BLaER1 treated with 17β-estradiol and CSF1 and Interleukin-3, amounts not matched to agents 10 nM and 100 nM (cell line): ENCODE results near the gene WDR93.
A peak's percentile ranks its signal among the peaks of the same experiment; 100 is the strongest.

Source experiments
- H3K27ac ChIP-seq, 11 experiments: shearing (Covaris generic); formaldehyde crosslinking; 2 replicates each; pipeline ENCODE4 v1.8.1; 2022
- H3K27me3 ChIP-seq, 11 experiments: shearing (Covaris generic); formaldehyde crosslinking; 2 replicates each; pipeline ENCODE4 v1.8.1; 2022
- H3K36me3 ChIP-seq, 11 experiments: shearing (Covaris generic); formaldehyde crosslinking; 2 replicates each; pipeline ENCODE4 v1.8.1; 2022
- H3K4me1 ChIP-seq, 10 experiments: shearing (Covaris generic); formaldehyde crosslinking; 2 replicates each; pipeline ENCODE4 v1.8.1; 2022
- H3K4me2 ChIP-seq, 11 experiments: shearing (Covaris generic); formaldehyde crosslinking; 2 replicates each; pipeline ENCODE4 v1.8.1; 2022
- H3K4me3 ChIP-seq, 10 experiments: shearing (Covaris generic); formaldehyde crosslinking; 2 replicates each; pipeline ENCODE4 v1.8.1; 2022
- H3K9ac ChIP-seq, 11 experiments: shearing (Covaris generic); formaldehyde crosslinking; 2 replicates each; pipeline ENCODE4 v1.8.1; 2022
- H3K9me3 ChIP-seq, 11 experiments: shearing (Covaris generic); formaldehyde crosslinking; replicated peaks in 1 of 11; 2 replicates each; pipeline ENCODE4 v1.8.1; 2022
- H4K20me1 ChIP-seq, 11 experiments: shearing (Covaris generic); formaldehyde crosslinking; 2 replicates each; pipeline ENCODE4 v1.8.1; 2022
- Cebpa-rat ChIP-seq, 11 experiments: shearing (Covaris generic); IDR thresholded peaks; 2 replicates each; pipeline ENCODE4 v1.8.1; 2022

The WDR93 gene

GRCh38 chr15:89772932-89773583 is 82.4 kb downstream of the WDR93 start:
- H3K4me3 ChIP-seq: no peak overlapping the region
- H4K20me1 ChIP-seq: peaks cover 0 to 5% (median 0%) of the 10 kb centered on the region in 11 experiments; a peak in 1 of 22 replicates
- no peaks in the 10 kb centered on the region for H3K36me3 ChIP-seq
- no peak overlapping the region for H3K4me2 ChIP-seq
- H3K4me1 ChIP-seq: peaks cover 21 to 25% (median 23%) of the 10 kb centered on the region in 10 experiments
- H3K9me3 ChIP-seq: no peaks in the 10 kb centered on the region
- no peak for TF ChIP-seq Cebpa-rat (IDR thresholded peaks at IDR 0.05)
- H3K9ac ChIP-seq: no peak overlapping the region
- H3K27ac ChIP-seq: no peak overlapping the region
- H3K27me3 ChIP-seq: peaks cover 20 to 28% (median 26%) of the 10 kb centered on the region in 11 experiments

- Histone ChIP-seq H3K27ac (no peak overlapping the region), H3K36me3 (no peaks in the 10 kb centered on the region), H3K4me3 (no peak overlapping the region), H3K4me1 (peaks cover 25 to 39% (median 27%) of the 10 kb centered on the region in 10 experiments), H3K27me3 (peaks cover 20 to 36% (median 28%) of the 10 kb centered on the region in 11 experiments), H3K9me3 (no peaks in the 10 kb centered on the region), H4K20me1 (peaks cover 0 to 5% (median 0%) of the 10 kb centered on the region in 11 experiments; a peak in 1 of 22 replicates), H3K9ac (no peak overlapping the region), H3K4me2 (no peak overlapping the region)
- no peak for TF ChIP-seq Cebpa-rat (IDR thresholded peaks at IDR 0.05)
Observed at GRCh38 chr15:89774492-89774891, 83.9 kb downstream of the WDR93 start.

- Histone ChIP-seq H3K4me3 (peak overlapping the region in 7 of 10 experiments; percentile 30 to 61 (median 49); a peak in 9 of 20 replicates), H3K36me3 (no peaks in the 10 kb centered on the region), H3K27me3 (peaks cover 20 to 36% (median 28%) of the 10 kb centered on the region in 11 experiments), H3K27ac (no peak overlapping the region), H3K4me1 (peaks cover 32 to 52% (median 36%) of the 10 kb centered on the region in 10 experiments), H3K4me2 (peak overlapping the region; percentile 85 to 97 (median 91)), H3K9ac (peak overlapping the region in 2 of 11 experiments; percentile 9 to 60; a peak in 1 of 22 replicates), H3K9me3 (no peaks in the 10 kb centered on the region), H4K20me1 (peaks cover 0 to 5% (median 0%) of the 10 kb centered on the region in 11 experiments; a peak in 1 of 22 replicates)
- TF ChIP-seq Cebpa-rat (IDR thresholded peaks at IDR 0.05): no peak
Observed at GRCh38 chr15:89775815-89776214, 85.2 kb downstream of the WDR93 start.

DNA sequence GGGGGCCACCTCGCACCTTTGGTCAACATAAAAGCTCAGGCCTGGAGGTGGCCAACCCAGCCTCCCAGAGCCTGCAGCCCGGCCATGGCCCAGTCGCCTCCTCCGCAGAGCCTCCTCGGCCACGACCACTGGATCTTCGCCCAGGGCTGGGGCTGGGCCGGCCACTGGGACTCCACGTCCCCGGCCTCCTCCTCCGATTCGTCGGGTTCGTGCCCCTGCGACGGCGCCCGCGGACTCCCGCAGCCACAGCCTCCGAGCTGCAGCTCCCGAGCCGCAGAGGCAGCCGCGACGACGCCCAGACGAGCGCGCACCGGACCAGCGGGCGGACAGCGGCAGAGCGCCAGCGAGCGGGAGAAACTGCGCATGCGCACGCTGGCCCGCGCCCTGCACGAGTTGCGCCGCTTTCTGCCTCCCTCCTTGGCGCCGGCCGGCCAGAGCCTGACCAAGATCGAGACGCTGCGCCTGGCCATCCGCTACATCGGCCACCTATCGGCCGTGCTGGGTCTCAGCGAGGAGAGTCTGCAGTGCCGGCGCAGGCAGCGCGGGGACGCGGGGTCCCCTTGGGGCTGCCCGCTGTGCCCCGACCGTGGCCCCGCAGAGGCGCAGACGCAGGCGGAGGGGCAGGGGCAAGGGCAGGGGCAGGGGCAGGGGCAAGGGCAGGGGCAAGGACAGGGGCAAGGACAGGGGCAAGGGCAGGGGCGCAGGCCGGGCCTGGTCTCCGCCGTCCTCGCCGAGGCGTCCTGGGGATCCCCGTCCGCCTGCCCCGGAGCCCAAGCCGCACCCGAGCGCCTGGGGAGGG is 85.9 kb downstream of the WDR93 start, which contains the start of gene MESP2:
MESP2 (plus strand) TSS at position 59 of the 799 bp plus-strand sequence; CDS start at position 85, 26 bp downstream.
- peak within 1 kb of the TSS in 8 of 11 experiments; percentile 8 to 60 (median 32); a peak in 11 of 22 replicates for H3K9ac ChIP-seq
- H3K4me2 ChIP-seq: peak within 1 kb of the TSS; percentile 85 to 97 (median 91)
- H3K9me3 ChIP-seq: no peaks in the 10 kb centered on the region
- peaks cover 39 to 59% (median 43%) of the 10 kb centered on the region in 10 experiments for H3K4me1 ChIP-seq
- no peak within 1 kb of the TSS for H3K27ac ChIP-seq
- H3K36me3 ChIP-seq: no peaks in the 10 kb centered on the region
- H3K4me3 ChIP-seq: peak within 1 kb of the TSS; percentile 30 to 61 (median 47); a peak in 18 of 20 replicates
- peaks cover 20 to 36% (median 28%) of the 10 kb centered on the region in 11 experiments for H3K27me3 ChIP-seq
- no peak for TF ChIP-seq Cebpa-rat (IDR thresholded peaks at IDR 0.05)
- peaks cover 0 to 5% (median 0%) of the 10 kb centered on the region in 11 experiments; a peak in 1 of 22 replicates for H4K20me1 ChIP-seq

- peak overlapping the region; percentile 85 to 97 (median 91) for H3K4me2 ChIP-seq
- H3K4me3 ChIP-seq: peak overlapping the region in 4 of 10 experiments; percentile 41 to 61 (median 50); a peak in 3 of 20 replicates
- H3K9ac ChIP-seq: peak overlapping the region in 1 of 11 experiments; percentile 60; a peak in 1 of 22 replicates
Observed at GRCh38 chr15:89777073-89777751, 86.6 kb downstream of the WDR93 start.

GRCh38 chr15:89777782-89778380 is 87.3 kb downstream of the WDR93 start:
- H4K20me1 ChIP-seq: peaks cover 0 to 5% (median 0%) of the 10 kb centered on the region in 11 experiments; a peak in 1 of 22 replicates
- no peaks in the 10 kb centered on the region for H3K9me3 ChIP-seq
- peaks cover 20 to 36% (median 28%) of the 10 kb centered on the region in 11 experiments for H3K27me3 ChIP-seq
- no peak for TF ChIP-seq Cebpa-rat (IDR thresholded peaks at IDR 0.05)
- H3K4me2 ChIP-seq: peak overlapping the region; percentile 85 to 97 (median 91); a peak in 20 of 22 replicates
- no peak overlapping the region for H3K4me3 ChIP-seq
- no peak overlapping the region for H3K27ac ChIP-seq
- H3K4me1 ChIP-seq: peaks cover 39 to 73% (median 47%) of the 10 kb centered on the region in 10 experiments
- H3K9ac ChIP-seq: no peak overlapping the region
- no peaks in the 10 kb centered on the region for H3K36me3 ChIP-seq

More at GRCh38 chr15:89777073-89777751, 86.6 kb downstream of the WDR93 start:
- Histone ChIP-seq H3K36me3 (no peaks in the 10 kb centered on the region), H4K20me1 (peaks cover 0 to 5% (median 0%) of the 10 kb centered on the region in 11 experiments; a peak in 1 of 22 replicates), H3K9me3 (no peaks in the 10 kb centered on the region), H3K27me3 (peaks cover 20 to 36% (median 28%) of the 10 kb centered on the region in 11 experiments), H3K4me1 (peaks cover 39 to 66% (median 47%) of the 10 kb centered on the region in 10 experiments), H3K27ac (no peak overlapping the region)
- no peak for TF ChIP-seq Cebpa-rat (IDR thresholded peaks at IDR 0.05)

DNA sequence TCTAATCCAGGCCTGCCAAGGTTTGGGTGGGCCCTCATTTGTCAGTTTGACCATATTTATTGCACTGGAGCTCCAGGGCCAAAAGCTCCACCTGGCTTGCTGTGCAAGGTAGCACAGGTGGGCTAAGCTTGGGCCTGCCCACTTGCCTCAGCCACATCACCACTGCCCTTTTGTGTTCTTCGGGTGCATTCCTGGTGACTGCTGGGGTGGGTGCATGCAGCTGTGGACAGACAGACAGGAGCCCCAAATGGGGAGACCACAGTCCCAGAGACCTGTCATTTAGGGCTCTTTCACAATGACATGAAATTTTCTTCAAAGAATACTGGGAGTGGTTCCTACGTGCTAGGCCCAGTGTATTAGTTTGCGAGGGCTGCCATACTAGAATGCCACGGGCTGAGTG is 88.2 kb downstream of the WDR93 start:
- Histone ChIP-seq H3K4me2 (peak overlapping the region in 2 of 11 experiments; percentile 8 to 85; a peak in 2 of 22 replicates), H3K27ac (no peak overlapping the region)

GRCh38 chr15:89780601-89781000 is 90.0 kb downstream of the WDR93 start:
- H3K36me3 ChIP-seq: peaks cover 0 to 15% (median 0%) of the 10 kb centered on the region in 11 experiments; a peak in 4 of 22 replicates
- peak overlapping the region in 3 of 11 experiments; percentile 45 to 65 (median 49); a peak in 5 of 22 replicates for H3K9ac ChIP-seq
- H3K9me3 ChIP-seq: no peaks in the 10 kb centered on the region
- peaks cover 39 to 91% (median 47%) of the 10 kb centered on the region in 10 experiments for H3K4me1 ChIP-seq
- H3K4me2 ChIP-seq: peak overlapping the region; percentile 41 to 92 (median 69)
- H3K4me3 ChIP-seq: no peak overlapping the region; a peak in 1 of 20 replicates
- peaks cover 0 to 5% (median 0%) of the 10 kb centered on the region in 11 experiments; a peak in 1 of 22 replicates for H4K20me1 ChIP-seq
- peaks cover 20 to 33% (median 27%) of the 10 kb centered on the region in 11 experiments for H3K27me3 ChIP-seq
- no peak for TF ChIP-seq Cebpa-rat (IDR thresholded peaks at IDR 0.05)
- H3K27ac ChIP-seq: peak overlapping the region in 4 of 11 experiments; percentile 4 to 77 (median 72); a peak in 6 of 22 replicates

More for the DNA sequence above, 88.2 kb downstream of the WDR93 start:
- H4K20me1 ChIP-seq: peaks cover 0 to 5% (median 0%) of the 10 kb centered on the region in 11 experiments; a peak in 1 of 22 replicates
- H3K9ac ChIP-seq: no peak overlapping the region
- H3K36me3 ChIP-seq: no peaks in the 10 kb centered on the region
- H3K9me3 ChIP-seq: no peaks in the 10 kb centered on the region
- no peak overlapping the region for H3K4me3 ChIP-seq
- peaks cover 39 to 83% (median 47%) of the 10 kb centered on the region in 10 experiments for H3K4me1 ChIP-seq
- no peak for TF ChIP-seq Cebpa-rat (IDR thresholded peaks at IDR 0.05)
- peaks cover 20 to 36% (median 28%) of the 10 kb centered on the region in 11 experiments for H3K27me3 ChIP-seq
